SH-SY5Y (cell line): Measurements from ENCODE around the gene DNAJA3.

ENCODE experiments used
- GATA2 ChIP-seq: IDR thresholded peaks from 2 replicates; pipeline ENCODE4 v1.6.1; 2011; ENCODE audit warnings: mild to moderate bottlenecking, low read depth, low read length
- GATA3 ChIP-seq: IDR thresholded peaks from 2 replicates; pipeline ENCODE4 v1.6.1; 2011; ENCODE audit warnings: low read depth, mild to moderate bottlenecking, low read length, moderate library complexity

- no peak for TF ChIP-seq GATA3
- TF ChIP-seq GATA2, result no peak
These were observed 7.6 kb downstream of the DNAJA3 start for GRCh38 chr16:4433228-4433627.
